HEK293T (cell line): ENCODE measurements around the gene SPPL2C.

Experiments
- BHLHE40 ChIP-seq: fragments of 450-650 bp; IDR thresholded peaks from 2 replicates; pipeline ENCODE4 v1.6.1; 2016; ENCODE audit warnings: mild to moderate bottlenecking, moderate library complexity, borderline replicate concordance
- ELF4 ChIP-seq: fragments of 450-650 bp; IDR thresholded peaks from 2 replicates; pipeline ENCODE4 v1.6.1; 2017; ENCODE audit warnings: antibody characterized with exemption
- FOXK2 ChIP-seq: fragments of 450-650 bp; IDR thresholded peaks from 2 replicates; pipeline ENCODE4 v1.6.1; 2016; ENCODE audit warnings: mild to moderate bottlenecking
- NFRKB ChIP-seq: fragments of 450-650 bp; IDR thresholded peaks from 2 replicates; pipeline ENCODE4 v1.6.1; 2016; ENCODE audit warnings: mild to moderate bottlenecking, moderate library complexity
- PKNOX1 ChIP-seq: fragments of 450-650 bp; IDR thresholded peaks from 2 replicates; pipeline ENCODE4 v1.6.1; 2016
- TARDBP ChIP-seq: fragments of 450-650 bp; IDR thresholded peaks from 2 replicates; pipeline ENCODE4 v1.6.1; 2016

- TF ChIP-seq TARDBP (no peak), ELF4 (no peak), FOXK2 (no peak), BHLHE40 (no peak), NFRKB (no peak), PKNOX1 (no peak)
These were observed 4.9 kb downstream of the SPPL2C start for GRCh38 chr17:45849536-45849990.
